ENCODE data around the gene SLC17A6.

DNA sequence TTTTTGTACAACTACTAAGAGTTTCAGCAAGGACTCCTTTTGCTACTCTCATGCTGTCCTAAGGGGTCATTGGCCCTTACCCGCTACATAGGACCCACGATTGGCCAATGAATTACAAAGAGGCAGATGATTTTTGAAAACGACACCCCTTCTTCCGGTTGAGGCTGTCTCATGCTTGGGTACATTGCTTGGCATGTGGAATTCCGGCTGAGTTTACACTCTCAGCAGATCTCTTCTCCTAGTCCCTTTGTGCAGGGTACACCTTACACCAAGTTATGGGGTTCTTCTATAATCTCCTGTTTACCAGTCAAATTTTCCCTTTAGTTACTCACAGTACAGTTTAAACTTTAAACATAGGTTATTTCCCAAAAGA lies 52.1 kb downstream of the SLC17A6 start:
- TF ChIP-seq, protein P1, sequence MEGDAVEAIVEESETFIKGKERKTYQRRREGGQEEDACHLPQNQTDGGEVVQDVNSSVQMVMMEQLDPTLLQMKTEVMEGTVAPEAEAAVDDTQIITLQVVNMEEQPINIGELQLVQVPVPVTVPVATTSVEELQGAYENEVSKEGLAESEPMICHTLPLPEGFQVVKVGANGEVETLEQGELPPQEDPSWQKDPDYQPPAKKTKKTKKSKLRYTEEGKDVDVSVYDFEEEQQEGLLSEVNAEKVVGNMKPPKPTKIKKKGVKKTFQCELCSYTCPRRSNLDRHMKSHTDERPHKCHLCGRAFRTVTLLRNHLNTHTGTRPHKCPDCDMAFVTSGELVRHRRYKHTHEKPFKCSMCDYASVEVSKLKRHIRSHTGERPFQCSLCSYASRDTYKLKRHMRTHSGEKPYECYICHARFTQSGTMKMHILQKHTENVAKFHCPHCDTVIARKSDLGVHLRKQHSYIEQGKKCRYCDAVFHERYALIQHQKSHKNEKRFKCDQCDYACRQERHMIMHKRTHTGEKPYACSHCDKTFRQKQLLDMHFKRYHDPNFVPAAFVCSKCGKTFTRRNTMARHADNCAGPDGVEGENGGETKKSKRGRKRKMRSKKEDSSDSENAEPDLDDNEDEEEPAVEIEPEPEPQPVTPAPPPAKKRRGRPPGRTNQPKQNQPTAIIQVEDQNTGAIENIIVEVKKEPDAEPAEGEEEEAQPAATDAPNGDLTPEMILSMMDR (IDR thresholded peaks at IDR 0.05; ENCODE audit: insufficient read depth, low read length, poor library complexity, severe bottlenecking): no peak
- TF ChIP-seq EZH2phosphoT487 (conservative IDR thresholded peaks at IDR 0.05; ENCODE audit: low read length): no peak
